HPDE6-E6E7 (cell line): ENCODE results near the gene FAM181B.

Experiments used
- DNase-seq: peaks from one replicate; pipeline ENCODE4 v3.0.0; 2011; ENCODE audit warnings: missing footprints; ENCODE audit errors: extremely low spot score

FAM181B gene, protein sequence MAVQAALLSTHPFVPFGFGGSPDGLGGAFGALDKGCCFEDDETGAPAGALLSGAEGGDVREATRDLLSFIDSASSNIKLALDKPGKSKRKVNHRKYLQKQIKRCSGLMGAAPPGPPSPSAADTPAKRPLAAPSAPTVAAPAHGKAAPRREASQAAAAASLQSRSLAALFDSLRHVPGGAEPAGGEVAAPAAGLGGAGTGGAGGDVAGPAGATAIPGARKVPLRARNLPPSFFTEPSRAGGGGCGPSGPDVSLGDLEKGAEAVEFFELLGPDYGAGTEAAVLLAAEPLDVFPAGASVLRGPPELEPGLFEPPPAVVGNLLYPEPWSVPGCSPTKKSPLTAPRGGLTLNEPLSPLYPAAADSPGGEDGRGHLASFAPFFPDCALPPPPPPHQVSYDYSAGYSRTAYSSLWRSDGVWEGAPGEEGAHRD

DNA sequence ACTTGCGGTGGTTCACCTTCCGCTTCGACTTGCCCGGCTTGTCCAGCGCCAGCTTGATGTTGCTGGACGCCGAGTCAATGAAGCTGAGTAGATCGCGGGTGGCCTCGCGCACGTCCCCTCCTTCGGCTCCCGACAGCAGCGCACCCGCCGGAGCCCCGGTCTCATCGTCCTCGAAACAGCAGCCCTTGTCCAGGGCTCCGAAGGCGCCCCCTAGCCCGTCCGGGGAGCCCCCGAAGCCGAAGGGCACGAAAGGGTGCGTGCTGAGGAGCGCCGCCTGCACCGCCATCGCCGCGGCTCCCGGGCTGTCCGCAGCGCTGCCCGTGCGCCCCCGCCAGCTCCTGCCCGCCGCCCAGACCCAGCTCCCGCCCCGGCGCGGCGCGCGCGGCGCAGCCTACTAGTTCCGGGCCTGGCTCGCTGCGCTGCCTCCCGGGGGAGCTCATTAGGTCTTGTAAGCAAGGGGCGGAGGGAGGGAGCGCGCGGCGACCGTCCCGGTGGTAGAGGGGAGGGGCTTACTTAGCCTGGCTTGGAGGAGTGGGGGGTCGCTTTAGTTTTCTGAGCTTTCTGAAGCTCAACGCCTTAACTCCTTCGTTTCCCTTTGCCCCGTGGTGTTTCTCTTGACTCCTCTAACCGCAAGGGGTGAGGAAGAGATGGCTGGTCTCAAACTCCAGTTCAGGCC, at the start of gene FAM181B:
Gene FAM181B (minus strand): TSS at position 421 of the 676 bp plus-strand sequence. CDS start 135 bp downstream, at position 286.
- DNase-seq = peak; percentile 48

DNA sequence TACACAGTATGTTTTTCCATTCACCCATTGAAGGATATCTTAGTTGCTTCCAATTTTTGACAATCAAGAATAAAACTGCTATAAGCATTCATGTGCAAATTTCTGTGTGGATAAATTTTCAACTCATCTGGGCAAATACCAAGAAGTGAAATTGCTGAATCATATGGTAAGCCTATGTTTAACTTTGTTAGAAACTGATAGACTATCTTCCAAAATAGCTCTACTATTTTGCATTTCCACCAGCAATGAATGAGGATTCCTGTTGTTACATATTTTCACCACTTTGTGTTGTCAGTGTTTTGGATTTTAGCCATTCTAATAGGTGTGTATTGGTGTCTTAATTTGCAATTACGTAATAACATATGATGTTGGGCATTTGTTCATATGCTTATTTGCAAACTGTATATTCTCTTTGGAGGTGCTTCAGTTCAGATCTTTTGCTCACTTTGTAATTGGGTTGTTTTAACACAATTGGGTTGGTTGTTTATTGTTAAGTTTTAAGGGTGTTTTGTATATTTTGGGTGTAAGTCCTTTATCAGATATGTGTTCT, 49.2 kb upstream of the FAM181B start:
- no peak for DNase-seq

DNA sequence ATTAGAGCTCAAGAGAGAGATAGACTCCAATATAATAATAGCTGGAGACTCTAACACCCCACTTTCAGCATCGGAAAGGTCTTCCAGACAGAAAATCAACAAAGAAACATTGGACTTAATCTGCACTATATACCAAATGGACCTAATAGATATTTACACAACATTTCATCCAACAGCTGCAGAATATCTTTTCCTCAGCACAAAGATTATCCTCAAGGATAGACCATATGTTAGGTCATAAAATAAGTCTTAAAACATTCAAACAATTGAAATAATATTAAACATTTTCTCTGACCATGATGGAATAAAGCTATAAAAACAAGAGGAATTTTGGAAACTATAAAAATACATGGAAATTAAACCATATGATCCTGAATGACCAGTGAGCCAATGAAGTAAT, 45.1 kb upstream of the FAM181B start:
- DNase-seq = no peak

DNA sequence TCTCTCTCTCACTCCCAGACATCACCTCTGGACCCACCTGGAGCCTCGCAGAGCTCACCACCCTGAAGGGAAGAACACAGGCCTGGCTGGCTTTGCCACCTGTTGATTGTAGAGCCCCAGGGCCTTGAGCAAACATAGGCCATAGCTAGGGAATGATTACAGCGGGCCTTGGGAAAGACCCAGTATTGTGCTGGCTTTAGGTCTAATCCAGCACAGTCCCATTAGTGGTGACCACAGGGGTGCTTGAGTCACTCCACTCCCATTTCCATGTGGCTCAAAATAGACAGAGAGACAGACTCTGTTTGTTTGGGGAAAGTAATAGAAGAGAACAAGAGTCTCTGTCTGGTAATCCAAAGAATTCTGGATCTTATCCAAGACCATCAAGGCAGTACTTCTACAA, 42.7 kb upstream of the FAM181B start:
- no peak for DNase-seq

GRCh38 chr11:82775736-82776346, 42.2 kb upstream of the FAM181B start:
- no peak for DNase-seq

DNA sequence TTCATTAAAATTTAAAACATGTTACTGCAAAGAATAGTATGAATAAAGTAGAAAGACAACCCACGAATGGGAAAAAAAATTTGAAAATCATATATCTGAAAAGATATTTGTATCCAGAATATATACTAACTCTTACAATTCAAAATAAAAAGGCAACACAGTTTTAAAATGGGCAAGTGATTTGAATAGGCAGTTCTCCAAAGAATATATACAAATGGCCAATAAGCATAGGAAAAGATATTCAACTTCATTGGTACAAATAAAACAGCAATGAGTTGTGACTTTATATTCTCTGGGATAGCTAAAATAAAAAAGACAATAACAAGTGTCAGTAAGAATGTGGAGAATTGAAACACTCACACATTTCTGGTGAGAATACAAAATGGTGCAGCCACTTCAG, 41.6 kb upstream of the FAM181B start:
- DNase-seq = no peak

- DNase-seq = peak; percentile 29
These were observed 38.1 kb upstream of the FAM181B start for GRCh38 chr11:82771781-82772180.

DNA sequence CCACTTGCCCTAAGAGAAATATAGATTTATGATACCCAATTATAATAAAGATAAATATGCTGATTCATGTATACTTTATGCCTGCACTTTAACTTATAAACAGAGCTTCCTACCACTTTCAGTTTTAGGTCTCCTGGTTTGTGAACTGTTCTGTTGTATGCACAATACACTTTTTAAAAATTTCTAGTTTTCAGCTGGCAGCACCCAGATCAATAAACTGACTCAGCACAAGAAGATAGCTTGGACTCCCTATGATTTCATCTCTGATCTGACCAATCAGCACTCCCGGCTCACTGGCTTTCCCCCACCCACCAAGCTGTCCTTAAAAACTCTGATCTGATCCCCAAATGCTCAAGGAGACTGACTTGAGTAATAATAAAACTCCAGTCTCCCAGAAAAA, 33.5 kb upstream of the FAM181B start:
- no peak for DNase-seq

GRCh38 chr11:82765466-82766034, 31.9 kb upstream of the FAM181B start:
- no peak for DNase-seq

DNA sequence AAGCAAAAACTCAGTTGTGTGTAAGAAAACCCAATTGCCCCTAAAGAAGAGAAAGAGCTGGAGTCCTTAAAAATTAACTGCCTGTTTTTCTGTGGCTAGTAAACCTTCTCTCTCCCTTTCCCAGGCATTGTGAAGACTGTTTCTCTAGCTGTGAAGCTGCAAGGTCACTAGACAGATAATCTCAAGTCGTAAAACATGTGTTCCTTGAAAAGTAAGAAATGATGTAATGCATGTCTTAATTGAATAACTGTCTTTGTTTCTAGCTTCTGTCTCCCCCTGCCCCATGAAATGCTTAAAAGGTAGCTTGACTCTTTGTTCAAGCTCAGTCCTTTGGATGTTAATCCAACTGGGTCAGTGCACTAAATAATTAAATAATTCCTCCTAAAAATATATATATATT, 29.5 kb upstream of the FAM181B start:
- DNase-seq = no peak

DNA sequence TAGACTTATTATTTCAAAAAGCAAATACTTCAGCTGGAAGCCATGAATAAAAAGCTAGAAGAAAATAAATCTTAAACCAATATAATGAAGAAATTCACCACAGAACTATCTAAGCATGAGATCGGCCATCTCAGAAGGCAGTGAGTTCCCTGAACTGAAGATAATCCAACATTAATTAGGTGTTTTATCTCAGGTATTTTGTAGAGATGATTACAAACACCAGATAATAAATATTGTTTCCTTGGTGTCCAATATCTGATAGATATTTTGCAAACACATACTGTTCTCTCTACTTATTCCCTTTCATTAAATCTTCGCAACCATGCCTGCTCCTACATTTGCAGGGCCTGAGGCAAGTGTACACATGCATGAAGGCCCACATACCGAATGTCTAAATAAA, 26.0 kb upstream of the FAM181B start:
- no peak for DNase-seq

DNA sequence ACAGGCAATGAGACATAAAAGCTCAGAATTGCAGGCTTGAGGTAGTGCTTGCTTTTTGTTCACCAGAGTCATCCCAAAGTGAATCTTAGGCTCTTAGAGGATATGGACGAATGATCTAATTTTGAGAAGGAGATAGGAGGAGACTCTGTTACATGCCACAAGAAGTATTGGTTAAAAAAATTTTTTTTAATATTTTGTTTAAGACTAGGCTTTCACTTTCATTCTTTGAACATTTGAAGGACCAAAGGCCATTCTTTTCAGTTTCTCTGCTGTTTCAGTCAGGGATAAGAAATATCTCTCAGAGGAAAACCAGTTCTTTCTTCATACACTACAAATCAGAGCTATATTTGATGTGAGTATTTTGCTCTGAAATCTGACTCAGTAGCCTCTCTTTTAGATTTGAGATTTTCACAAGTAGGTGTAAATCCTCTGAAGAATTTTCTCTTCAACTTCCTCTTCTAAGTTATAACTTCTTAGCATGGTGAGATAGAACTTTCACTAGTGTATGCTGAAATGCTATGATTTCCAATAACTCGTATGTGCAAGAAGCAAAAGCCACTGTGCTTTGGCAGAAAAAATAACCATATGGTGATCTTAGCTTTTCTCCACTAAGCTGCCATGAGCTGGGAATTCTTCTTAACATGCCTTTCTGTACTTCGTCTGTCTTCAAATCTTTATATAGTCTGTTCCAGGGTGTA, 24.1 kb upstream of the FAM181B start:
- no peak for DNase-seq

DNA sequence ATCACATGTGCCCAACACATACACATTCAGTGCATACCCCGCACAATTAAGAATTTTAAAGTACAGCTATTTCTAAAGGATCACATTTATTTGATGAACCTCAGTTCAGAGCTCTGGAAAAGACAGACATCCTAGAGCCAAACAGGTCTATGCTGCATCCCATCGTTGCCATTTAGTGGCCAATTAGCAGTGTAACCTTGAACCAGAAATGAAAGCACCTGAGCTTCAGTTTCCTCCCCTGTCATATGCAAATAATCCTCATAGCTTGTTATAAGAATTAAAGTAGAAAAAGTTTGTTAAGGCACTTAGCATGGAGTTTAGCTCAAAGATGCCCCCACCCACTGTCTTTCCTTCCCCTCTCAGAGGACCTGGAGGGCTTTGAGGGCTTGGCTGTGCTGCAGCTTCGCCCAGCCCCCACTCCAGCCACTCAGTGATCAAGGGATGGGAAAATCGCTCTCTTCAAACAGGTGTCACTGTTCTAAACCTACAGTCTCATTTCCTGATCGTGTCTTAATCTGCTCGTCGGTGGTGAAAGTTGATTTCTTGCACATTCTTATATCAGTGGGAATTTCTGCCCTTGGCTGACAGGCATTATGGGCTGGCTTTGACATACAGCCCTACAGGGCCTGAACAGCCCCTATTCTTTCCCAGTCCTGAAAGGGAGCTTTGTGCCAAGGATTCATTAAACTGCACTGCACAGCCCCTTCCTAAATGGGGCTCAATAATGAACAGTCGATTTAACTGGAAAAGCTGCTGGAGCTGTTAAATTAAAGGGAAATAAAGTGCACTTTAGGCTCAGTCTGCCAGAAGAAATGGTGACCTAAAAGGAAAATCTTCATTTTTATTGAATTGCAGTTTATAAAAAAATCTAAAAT, 23.3 kb upstream of the FAM181B start:
- DNase-seq = no peak

DNA sequence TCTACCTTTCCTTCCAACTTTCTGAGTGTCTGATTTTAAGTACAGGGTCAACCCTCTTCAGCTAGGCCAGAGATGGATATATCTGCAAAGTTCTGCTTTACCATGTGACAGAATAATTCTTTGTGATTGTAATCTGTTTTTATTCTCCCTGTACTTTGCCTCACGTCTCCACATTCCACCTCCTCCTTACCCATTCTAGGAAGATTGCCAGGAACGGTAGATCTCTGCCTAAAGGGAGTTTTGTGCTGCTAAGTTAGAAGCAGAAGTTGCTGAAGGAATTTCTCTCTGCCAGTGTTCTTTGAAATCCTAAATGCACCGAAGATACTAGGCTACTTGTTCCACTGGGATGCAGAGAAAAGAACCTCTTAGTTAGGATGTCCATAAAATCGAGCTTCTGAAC, 20.7 kb upstream of the FAM181B start:
- no peak for DNase-seq

DNA sequence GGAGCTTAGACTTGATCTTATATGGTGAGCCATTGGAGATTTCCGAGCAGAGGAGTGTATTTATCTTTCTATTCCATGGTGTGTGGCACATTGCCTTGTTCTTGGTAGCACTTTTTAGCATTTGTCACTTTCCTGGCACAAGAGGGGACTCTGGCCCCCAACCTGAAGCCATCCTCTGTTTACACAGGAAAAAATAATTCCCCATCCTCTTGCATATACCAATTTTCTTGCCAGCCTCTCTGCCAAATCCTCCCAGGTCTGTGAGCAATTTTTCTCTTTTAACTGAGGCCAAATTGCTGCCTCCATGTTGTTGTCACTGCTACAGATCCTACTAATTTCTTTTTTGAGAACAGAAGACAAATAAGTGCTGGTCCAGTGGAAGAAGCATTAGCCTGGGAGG, 20.3 kb upstream of the FAM181B start:
- DNase-seq = no peak

DNA sequence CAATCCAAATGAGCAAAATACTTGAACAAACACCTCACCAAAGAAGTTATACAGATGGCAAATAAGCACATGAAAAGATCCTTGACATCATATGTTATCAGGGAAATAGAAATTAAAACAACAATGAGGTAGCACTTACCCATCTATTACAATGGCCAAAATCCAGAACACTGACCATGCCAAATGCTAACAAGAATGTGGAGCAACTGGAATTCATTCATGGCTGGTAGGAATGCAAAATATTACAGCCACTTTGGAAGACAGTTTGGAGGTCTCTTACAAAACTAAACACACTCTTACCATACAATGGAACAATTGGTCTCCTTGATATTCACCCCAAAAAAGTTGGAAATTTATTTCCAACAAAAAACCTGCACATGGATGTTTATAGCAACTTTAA, 19.1 kb upstream of the FAM181B start:
- no peak for DNase-seq

DNA sequence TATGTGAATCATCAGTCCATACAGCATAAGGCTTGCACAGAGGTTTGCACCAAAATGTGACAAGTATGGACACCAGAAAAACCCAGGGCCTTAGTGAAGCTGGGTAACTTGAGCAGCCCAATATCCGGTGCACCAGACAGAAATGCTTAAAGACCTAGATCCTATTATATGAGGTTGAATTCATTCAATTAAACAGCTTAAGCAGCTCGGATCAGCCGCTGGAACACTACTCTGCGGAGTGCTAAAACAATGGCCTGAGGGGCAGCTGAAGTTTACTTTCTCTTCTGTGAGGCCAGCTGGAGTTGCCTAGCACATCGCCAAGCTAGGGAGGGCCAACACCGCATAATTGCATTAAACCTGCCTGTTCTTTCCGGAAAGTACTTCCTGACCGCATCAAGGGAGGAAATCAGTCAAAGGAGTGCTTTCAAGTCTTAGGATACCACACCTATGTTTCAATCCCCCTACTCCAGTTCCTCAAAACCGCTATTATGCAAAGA, 17.0 kb upstream of the FAM181B start:
- DNase-seq = no peak

GRCh38 chr11:82747471-82747870, 13.8 kb upstream of the FAM181B start:
- no peak for DNase-seq

DNA sequence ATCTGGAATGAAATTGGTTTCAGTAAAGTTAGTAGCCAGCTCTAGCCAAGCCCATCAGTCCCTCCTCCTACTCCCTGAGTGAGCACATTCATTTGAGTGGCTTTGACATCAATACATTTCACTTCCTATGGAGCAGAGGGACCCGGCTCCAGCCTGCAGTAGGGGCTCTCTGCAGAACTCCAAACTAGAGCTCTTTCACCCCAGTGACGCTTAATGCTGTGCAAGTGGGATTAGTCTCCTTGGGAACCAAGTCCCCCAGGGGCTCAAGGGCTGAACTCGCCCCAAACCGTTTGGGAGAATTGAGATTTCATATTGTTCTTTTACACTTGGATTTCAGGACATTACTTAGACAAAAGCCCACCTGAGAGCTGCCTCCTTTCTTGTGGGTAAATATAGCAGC, 4.4 kb upstream of the FAM181B start:
- no peak for DNase-seq

DNA sequence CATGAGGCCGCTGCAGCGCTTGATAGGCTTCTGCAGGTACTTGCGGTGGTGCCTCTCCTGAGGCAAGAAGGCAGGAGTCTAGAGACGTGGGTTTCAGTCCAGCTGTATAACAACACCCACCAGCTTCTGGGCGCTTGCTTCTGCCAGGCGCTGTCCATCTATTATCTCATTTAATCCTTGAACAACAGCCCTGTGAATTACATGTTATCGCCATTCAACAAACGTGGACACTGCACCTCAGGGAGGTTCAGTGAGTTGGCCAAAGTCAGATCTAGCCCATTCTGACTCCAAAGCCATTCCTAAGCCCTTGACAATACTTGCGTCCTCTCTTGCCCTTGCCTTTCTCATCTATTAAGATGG, 436 bp upstream of the FAM181B start:
- DNase-seq = no peak
